ENCODE measurements around the gene ANKRD22.
A peak's percentile ranks its signal among the peaks of the same experiment; 100 is the strongest.

- TF ChIP-seq USF2 (IDR thresholded peaks at IDR 0.05; ENCODE audit: borderline replicate concordance, low read depth, low read length) (no peak), POLR2A (IDR thresholded peaks at IDR 0.05; ENCODE audit: low read depth, low read length) (no peak), CHD1 (IDR thresholded peaks at IDR 0.05; ENCODE audit: low read depth, low read length) (no peak), HDAC2 (IDR thresholded peaks at IDR 0.05) (no peak), NKRF (conservative IDR thresholded peaks at IDR 0.05) (no peak), JUNB (IDR thresholded peaks at IDR 0.05) (no peak), CTCF (IDR thresholded peaks at IDR 0.05 in 2 of 3, conservative IDR thresholded peaks at IDR 0.05 in 1 of 3; ENCODE audit: control insufficient read depth in 2 of 3, extremely low read depth in 1 of 3, insufficient read depth in 1 of 3, low read depth in 3 of 3, low read length in 3 of 3) (peak in 2 of 3 experiments; percentile 24 to 38; a peak in 3 of 6 replicates)
Observed at GRCh38 chr10:88865281-88865876, 13.7 kb upstream of the ANKRD22 start.

All from GM12878 (cell line).